AG04449 (cell line): ENCODE measurements around the gene ZNF143.
A peak's percentile ranks its signal among the peaks of the same experiment; 100 is the strongest.

Experiments
- CTCF ChIA-PET: fragments of 350-600 bp; formaldehyde crosslinking; extraction: SDS; loops from one replicate; lab custom pipeline; 2021; ENCODE audit warnings: antibody characterized with exemption; lab: Yijun Ruan, JAX
- POLR2A ChIA-PET: fragments of 400-600, 350-600 bp; formaldehyde crosslinking; extraction: SDS; loops from one replicate; lab custom pipeline; 2020; ENCODE audit warnings: antibody characterized with exemption, inconsistent platforms; lab: Yijun Ruan, JAX
- DNase-seq: peaks from one replicate; pipeline ENCODE4 v3.0.0-alpha.2; 2010; ENCODE audit warnings: low read depth, low spot score
- H3K4me3 ChIP-seq: 2 replicates; pipeline ENCODE4 v1.5.1; 2011; ENCODE audit warnings: low read depth, mild to moderate bottlenecking, control low read depth, low read length
- CTCF ChIP-seq: IDR thresholded peaks from one replicate; pipeline ENCODE4 v1.5.1; 2011; ENCODE audit warnings: mild to moderate bottlenecking, moderate library complexity, low read length, control low read depth, inconsistent platforms; ENCODE audit not compliant: insufficient read depth; ENCODE audit errors: missing control alignments

The ZNF143 gene

GRCh38 chr11:9571763-9572115 is 110.9 kb downstream of the ZNF143 start:
- TF ChIP-seq CTCF = no peak
- no peak for DNase-seq
- no peak overlapping the region for H3K4me3 ChIP-seq
- ChIA-PET POLR2A (interaction anchor here (0.5 to 2.5 kb wide), 2 partner anchors 111 to 261 kb away, joined by 4 to 14 read pairs; partner anchors contain the start of gene ZNF143), CTCF (interaction anchor here (1.1 to 3.1 kb wide), 4 partner anchors 37 to 177 kb away, joined by 3 to 13 read pairs (median 9); no protein-coding TSS in a partner anchor)

- peak; percentile 79 for DNase-seq
- ChIA-PET CTCF (interaction anchor here (1.0 to 3.1 kb wide), 6 partner anchors 38 to 175 kb away, joined by 3 to 13 read pairs (median 6); no protein-coding TSS in a partner anchor), POLR2A (interaction anchor here (0.6 to 2.5 kb wide), 7 partner anchors 24 to 182 kb away, joined by 3 to 14 read pairs (median 4); partner anchors contain the start of gene ZNF143)
- H3K4me3 ChIP-seq = peak within 1 kb of the TSS; percentile 81
- TF ChIP-seq CTCF = no peak
These were observed 112.4 kb downstream of the ZNF143 start, which contains the start of gene WEE1 for GRCh38 chr11:9573052-9573774. Gene WEE1 (plus strand): TSS chr11:9573670. CDS start chr11:9573934, 264 bp downstream.

GRCh38 chr11:9573775-9574621 is 113.2 kb downstream of the ZNF143 start:
- peak overlapping the region; percentile 81 for H3K4me3 ChIP-seq
- no peak for TF ChIP-seq CTCF
- CTCF ChIA-PET = interaction anchor here (1.0 to 3.1 kb wide), 6 partner anchors 39 to 175 kb away, joined by 3 to 13 read pairs (median 6); no protein-coding TSS in a partner anchor
- POLR2A ChIA-PET = interaction anchor here (0.6 to 2.5 kb wide), 6 partner anchors 23 to 181 kb away, joined by 3 to 14 read pairs (median 4); partner anchors contain the start of gene ZNF143
- no peak for DNase-seq

- POLR2A ChIA-PET = no interaction called here
- DNase-seq = no peak
- H3K4me3 ChIP-seq = peak overlapping the region; percentile 81
- CTCF ChIA-PET = interaction anchor here (1.1 to 1.8 kb wide), 3 partner anchors 10 to 152 kb away, joined by 3 to 6 read pairs (median 4); no protein-coding TSS in a partner anchor
- TF ChIP-seq CTCF = no peak
These were observed 113.9 kb downstream of the ZNF143 start for GRCh38 chr11:9574622-9575259.

GRCh38 chr11:9575260-9576240 is 114.7 kb downstream of the ZNF143 start:
- ChIA-PET CTCF (interaction anchor here (0.6 to 2.5 kb wide), 8 partner anchors 9 to 173 kb away, joined by 3 to 12 read pairs (median 4); no protein-coding TSS in a partner anchor), POLR2A (interaction anchor here (1.0 kb wide), 1 partner anchor 185 kb away, joined by 3 read pairs; no protein-coding TSS in a partner anchor)
- no peak for DNase-seq
- H3K4me3 ChIP-seq = peak overlapping the region; percentile 81
- no peak for TF ChIP-seq CTCF
